NOMO-1 treated with dmso at 0.1 percent for 144 hours (cell line): ENCODE data around the gene TM2D3.
A peak's percentile ranks its signal among the peaks of the same experiment; 100 is the strongest.

Experiments used
- DNase-seq: peaks from one replicate; lab custom pipeline; 2025; ENCODE audit not compliant: unreplicated experiment; lab: John Stamatoyannopoulos, UW

Gene TM2D3

GRCh38 chr15:101625980-101626379 is 26.2 kb downstream of the TM2D3 start:
- no peak for DNase-seq

GRCh38 chr15:101625184-101625583 is 27.0 kb downstream of the TM2D3 start:
- peak; percentile 35 for DNase-seq

DNA sequence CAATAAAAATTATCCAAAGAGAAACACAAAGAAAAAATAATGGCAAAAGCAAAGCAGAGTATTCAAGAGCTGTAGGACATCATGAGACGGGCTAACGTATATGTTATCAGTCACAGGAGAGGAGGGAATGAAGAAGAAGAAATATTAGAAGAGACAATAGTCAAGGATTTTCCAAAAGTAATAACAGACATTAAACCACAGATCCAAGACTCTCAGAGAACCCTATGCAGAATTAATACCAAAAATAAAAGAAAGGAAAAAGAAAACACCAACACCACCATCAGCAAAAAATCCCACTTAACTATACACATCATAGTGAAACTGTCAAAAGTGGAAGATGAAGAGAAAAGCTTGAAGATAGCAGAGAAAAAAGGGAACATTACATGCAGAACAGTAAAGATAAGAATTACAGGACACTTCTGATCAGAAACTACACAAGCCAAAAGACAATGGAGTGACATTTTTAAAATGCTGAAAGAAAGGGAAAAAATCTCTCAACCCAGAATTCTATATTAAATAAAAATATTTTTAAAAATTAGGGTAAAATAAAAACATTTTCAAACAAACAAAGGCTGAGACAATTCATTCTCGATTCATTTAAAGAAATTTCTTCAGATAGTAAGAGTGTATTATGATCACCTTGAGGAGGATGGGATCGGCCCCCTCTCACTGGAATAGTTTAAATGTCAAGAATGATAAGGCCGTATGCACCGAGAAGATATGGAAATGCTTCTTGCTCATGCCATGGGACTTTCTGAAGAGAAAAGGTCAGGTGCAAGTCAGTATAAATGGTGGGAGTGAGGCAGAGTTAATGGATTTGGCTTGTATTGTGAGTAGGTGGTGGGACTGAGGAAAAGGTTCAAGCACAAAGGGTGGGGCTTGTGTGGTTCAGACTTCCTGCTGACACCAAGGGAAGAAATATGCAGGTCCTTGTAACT is 28.5 kb downstream of the TM2D3 start:
- no peak for DNase-seq

DNA sequence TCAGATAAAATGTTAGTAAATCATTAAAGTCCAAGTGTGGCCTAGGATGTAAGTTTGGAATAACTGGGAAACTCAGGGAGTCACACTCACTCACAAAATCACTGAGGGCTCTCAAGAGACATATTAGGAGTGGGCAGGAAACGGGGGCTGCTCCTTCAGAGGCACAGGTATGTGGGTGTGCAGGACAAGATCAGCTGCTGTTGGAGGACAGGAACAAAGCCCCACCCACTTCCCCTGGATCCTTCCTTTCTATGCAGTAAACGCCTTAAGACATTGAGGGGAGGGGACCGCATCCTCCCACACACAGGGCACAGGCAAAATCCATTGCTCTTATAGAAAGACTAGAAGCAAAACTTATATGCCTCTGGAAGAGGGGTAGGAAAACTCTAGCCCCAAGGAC is 30.2 kb downstream of the TM2D3 start:
- DNase-seq, result no peak

DNA sequence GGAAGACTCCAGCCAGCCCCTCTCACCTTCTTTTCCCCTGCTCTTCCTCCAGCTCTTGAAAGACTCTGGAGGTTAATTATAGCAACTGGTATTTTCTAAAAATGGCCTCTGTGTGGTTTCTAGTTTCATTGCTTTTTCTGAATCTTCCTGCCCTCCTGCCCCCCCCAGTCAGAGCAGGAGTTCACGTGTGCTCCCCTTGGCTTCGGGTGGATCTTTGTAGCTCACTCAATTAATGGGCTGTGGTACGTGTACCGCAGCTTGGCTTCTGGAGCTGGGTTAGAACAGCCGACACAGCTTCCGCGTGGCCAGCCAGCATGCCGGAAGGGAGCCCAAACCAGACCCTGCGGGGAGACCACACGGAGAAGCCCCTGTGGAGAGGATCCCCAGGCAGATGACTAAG is 31.5 kb downstream of the TM2D3 start:
- DNase-seq, result no peak

DNA sequence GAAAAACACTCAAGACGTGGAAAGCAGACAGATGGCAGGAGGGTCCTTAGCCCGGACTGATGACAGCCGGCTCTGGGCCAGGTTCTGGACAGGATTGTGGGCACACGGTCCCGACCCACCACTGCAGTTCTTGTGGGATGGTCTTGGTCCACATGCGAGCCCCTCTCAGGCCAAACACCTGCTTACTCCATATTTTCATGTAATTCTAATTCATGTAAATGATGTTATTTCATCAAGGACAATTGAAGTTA is 32.6 kb downstream of the TM2D3 start:
- DNase-seq, result no peak

- DNase-seq, result no peak
Measured at GRCh38 chr15:101618851-101619614, 33.1 kb downstream of the TM2D3 start.

DNA sequence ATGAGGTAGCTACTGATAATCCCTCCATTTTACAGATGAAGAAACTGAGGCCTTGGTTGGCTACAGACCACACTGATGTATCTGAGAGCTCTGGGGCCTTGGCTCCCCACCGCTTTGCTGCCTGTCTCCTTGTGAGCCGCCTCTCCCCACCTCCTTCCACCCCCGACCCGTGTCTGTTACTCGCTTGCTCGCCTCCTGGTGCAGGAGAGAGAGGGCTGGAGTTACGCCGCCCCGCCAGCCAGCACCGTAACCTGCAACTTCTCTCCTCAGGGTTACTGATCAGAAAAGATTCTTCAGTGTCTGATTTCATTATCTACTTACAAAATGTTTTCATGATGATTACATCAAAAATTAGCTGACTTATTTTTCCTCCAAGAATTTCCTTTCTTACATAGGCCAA is 34.1 kb downstream of the TM2D3 start:
- no peak for DNase-seq

GRCh38 chr15:101617390-101617965 is 34.7 kb downstream of the TM2D3 start:
- DNase-seq, result no peak

DNA sequence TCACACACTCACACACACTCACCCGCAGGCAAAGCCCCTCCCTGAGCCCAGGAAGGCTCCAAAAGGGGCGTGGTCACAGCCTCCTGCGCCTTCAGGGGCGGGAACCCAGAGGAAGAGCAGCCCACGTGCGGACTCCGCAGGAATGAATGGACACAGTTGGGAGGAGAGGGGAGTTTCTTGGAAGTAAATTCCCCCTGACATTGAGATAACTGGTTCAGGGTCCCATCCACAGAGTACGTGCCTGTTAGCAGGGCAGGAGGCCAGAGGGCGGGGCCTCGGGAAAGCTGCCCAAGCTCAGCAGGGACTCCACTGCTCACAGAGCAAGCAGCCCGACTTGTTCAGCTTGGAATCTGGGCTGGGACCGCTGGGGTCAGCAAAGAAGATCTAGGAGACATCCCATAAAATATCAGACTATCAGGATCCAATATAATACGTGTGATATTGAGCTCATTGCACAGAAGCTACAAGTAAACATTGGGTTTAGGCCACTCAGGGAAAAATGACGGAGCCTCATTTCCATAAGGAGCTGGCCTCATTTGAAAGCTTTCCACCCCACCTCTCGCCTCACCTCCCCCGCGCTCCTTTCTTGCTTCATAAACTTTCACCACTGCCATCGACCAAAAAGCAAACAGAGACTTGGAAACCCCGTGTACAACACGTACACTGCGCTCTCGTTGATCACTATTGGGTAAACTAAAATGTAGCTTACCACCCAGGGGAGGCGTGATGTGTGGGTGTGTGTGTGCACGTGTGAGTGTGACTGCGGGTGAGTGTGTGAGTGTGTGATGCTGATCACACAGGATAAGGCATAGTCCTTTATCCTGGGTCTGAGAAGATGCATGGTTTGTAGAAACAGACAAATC is 36.0 kb downstream of the TM2D3 start:
- DNase-seq, result no peak

- no peak for DNase-seq
Measured at GRCh38 chr15:101615414-101615985, 36.7 kb downstream of the TM2D3 start.

DNA sequence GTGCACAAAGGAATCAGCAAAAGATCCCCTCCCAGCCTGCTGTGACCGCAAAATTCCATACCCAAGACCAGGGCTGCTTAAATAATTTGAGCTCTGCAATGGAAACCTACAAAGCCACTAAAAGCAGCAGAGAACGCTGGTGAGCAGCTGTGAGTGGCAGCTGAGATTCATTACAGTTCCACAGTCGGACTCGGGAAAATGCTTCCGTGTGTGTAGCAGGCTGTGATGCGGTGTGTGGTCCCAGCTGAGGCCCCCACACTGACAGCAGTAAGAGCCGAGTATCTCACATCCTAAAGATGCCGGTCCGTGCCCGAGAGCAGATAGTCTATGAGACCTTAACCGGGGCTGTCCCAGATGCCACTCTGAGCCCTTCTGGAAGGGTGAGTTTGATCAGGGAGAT is 37.4 kb downstream of the TM2D3 start:
- DNase-seq, result no peak

GRCh38 chr15:101614001-101614585 is 38.1 kb downstream of the TM2D3 start:
- no peak for DNase-seq

- no peak for DNase-seq
Measured at GRCh38 chr15:101613130-101614000, 38.8 kb downstream of the TM2D3 start.

GRCh38 chr15:101612676-101613075 is 39.5 kb downstream of the TM2D3 start:
- DNase-seq, result no peak

GRCh38 chr15:101611580-101612299 is 40.4 kb downstream of the TM2D3 start:
- no peak for DNase-seq

DNA sequence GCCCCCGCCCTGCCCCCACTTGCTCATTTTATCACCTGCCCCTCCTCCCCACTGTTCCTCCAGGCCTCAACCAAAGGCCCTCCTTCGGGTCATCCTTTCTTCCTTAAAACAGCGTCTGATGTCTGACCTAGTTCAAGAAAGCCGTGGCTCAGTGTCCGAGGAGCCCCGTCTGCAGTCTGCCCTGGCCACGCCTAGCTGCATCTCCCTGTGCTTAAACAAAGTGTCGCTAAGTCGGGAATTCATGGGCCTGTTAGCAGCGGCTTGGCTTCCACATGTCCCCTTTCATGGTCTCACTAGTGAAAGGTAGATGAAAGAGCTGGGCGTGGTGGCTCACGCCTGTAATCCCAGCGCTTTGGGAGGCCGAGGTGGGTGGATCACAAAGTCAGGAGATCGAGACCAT is 41.2 kb downstream of the TM2D3 start:
- no peak for DNase-seq

DNA sequence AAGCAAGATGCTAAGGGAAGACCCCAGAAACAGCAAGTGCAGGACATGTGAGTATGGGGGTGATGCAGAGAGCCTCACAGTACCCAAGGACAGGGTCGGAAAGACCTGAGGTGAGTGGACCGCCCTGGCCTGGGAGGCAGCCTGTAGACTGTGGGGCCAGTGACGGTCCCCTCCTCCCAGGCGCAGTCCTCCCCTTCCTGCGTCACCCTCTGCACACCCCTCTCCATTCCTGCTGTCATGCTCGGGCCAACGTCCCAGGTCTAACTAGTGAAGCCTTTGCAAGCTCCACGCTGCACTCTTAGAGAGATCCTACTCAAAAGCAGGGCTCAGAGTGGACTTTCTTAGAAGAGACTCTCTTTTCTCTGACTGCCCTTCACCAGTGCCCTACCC is 41.6 kb downstream of the TM2D3 start:
- no peak for DNase-seq
